ENCODE results near the gene RANBP17.

RANBP17 gene

GRCh38 chr5:171337210-171337569 lies 475.4 kb downstream of the RANBP17 start:
- no peak for ATAC-seq
- no peak for TF ChIP-seq PATZ1 (CRISPR knock-in tag; IDR thresholded peaks at IDR 0.05; ENCODE audit: borderline replicate concordance)
- no peak for TF ChIP-seq TSHZ2 (CRISPR knock-in tag; IDR thresholded peaks at IDR 0.05)
- TF ChIP-seq TOX (CRISPR knock-in tag; IDR thresholded peaks at IDR 0.05; ENCODE audit: borderline replicate concordance), result no peak
- TF ChIP-seq BACH2 (CRISPR knock-in tag; IDR thresholded peaks at IDR 0.05; ENCODE audit: borderline replicate concordance), result no peak
- no peak for TF ChIP-seq CSDC2 (CRISPR knock-in tag; IDR thresholded peaks at IDR 0.05)
- no peak for TF ChIP-seq ZFP30 (CRISPR knock-in tag; IDR thresholded peaks at IDR 0.05)
- no peak for TF ChIP-seq GLIS3 (CRISPR knock-in tag; IDR thresholded peaks at IDR 0.05)
- no peak for TF ChIP-seq ESRRG (CRISPR knock-in tag; IDR thresholded peaks at IDR 0.05)

GRCh38 chr5:171340042-171340441 lies 478.2 kb downstream of the RANBP17 start:
- TF ChIP-seq ESRRG (CRISPR knock-in tag; IDR thresholded peaks at IDR 0.05), result no peak
- peak; percentile 93 for TF ChIP-seq ISL1 (CRISPR knock-in tag; IDR thresholded peaks at IDR 0.05)
- ATAC-seq, result no peak

- no peak for ATAC-seq
- TF ChIP-seq TSHZ2 (CRISPR knock-in tag; IDR thresholded peaks at IDR 0.05) (no peak), ZFP30 (CRISPR knock-in tag; IDR thresholded peaks at IDR 0.05) (no peak), GLIS3 (CRISPR knock-in tag; IDR thresholded peaks at IDR 0.05) (no peak), BACH2 (CRISPR knock-in tag; IDR thresholded peaks at IDR 0.05; ENCODE audit: borderline replicate concordance) (no peak), PATZ1 (CRISPR knock-in tag; IDR thresholded peaks at IDR 0.05; ENCODE audit: borderline replicate concordance) (no peak), OSR1 (CRISPR knock-in tag; IDR thresholded peaks at IDR 0.05) (no peak), ZNF8 (CRISPR knock-in tag; IDR thresholded peaks at IDR 0.05) (no peak), PPARA (CRISPR knock-in tag; IDR thresholded peaks at IDR 0.05; ENCODE audit: borderline replicate concordance) (no peak), RARB (CRISPR knock-in tag; IDR thresholded peaks at IDR 0.05) (no peak), CSRNP3 (CRISPR knock-in tag; IDR thresholded peaks at IDR 0.05) (no peak), SNAI2 (CRISPR knock-in tag; IDR thresholded peaks at IDR 0.05) (no peak), CSDC2 (CRISPR knock-in tag; IDR thresholded peaks at IDR 0.05) (no peak), ZC3H10 (CRISPR knock-in tag; IDR thresholded peaks at IDR 0.05) (no peak), ZNF565 (CRISPR knock-in tag; conservative IDR thresholded peaks at IDR 0.05; ENCODE audit: low read depth) (no peak), ZNF70 (CRISPR knock-in tag; IDR thresholded peaks at IDR 0.05) (no peak), ARNTL (CRISPR knock-in tag; IDR thresholded peaks at IDR 0.05; ENCODE audit: borderline replicate concordance, low read depth) (no peak), TCF4 (CRISPR knock-in tag; IDR thresholded peaks at IDR 0.05; ENCODE audit: borderline replicate concordance) (no peak), ISL1 (CRISPR knock-in tag; IDR thresholded peaks at IDR 0.05) (no peak)
- TF ChIP-seq, protein P1, sequence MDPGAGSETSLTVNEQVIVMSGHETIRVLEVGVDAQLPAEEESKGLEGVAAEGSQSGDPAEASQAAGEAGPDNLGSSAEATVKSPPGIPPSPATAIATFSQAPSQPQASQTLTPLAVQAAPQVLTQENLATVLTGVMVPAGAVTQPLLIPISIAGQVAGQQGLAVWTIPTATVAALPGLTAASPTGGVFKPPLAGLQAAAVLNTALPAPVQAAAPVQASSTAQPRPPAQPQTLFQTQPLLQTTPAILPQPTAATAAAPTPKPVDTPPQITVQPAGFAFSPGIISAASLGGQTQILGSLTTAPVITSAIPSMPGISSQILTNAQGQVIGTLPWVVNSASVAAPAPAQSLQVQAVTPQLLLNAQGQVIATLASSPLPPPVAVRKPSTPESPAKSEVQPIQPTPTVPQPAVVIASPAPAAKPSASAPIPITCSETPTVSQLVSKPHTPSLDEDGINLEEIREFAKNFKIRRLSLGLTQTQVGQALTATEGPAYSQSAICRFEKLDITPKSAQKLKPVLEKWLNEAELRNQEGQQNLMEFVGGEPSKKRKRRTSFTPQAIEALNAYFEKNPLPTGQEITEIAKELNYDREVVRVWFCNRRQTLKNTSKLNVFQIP (CRISPR knock-in tag; IDR thresholded peaks at IDR 0.05; ENCODE audit: borderline replicate concordance, low read depth), result no peak
- TF ChIP-seq, protein P2, sequence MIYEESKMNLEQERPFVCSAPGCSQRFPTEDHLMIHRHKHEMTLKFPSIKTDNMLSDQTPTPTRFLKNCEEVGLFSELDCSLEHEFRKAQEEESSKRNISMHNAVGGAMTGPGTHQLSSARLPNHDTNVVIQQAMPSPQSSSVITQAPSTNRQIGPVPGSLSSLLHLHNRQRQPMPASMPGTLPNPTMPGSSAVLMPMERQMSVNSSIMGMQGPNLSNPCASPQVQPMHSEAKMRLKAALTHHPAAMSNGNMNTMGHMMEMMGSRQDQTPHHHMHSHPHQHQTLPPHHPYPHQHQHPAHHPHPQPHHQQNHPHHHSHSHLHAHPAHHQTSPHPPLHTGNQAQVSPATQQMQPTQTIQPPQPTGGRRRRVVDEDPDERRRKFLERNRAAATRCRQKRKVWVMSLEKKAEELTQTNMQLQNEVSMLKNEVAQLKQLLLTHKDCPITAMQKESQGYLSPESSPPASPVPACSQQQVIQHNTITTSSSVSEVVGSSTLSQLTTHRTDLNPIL (CRISPR knock-in tag; IDR thresholded peaks at IDR 0.05; ENCODE audit: low read depth), result no peak
These were observed 478.7 kb downstream of the RANBP17 start for GRCh38 chr5:171340491-171340890.

Measured in SK-N-SH treated with all-trans-retinoic acid at 6 μM for 48 hours (cell line).